T-helper 2 cell treated with Interferon-gamma antibody and Interleukin-4, amounts not matched to agents 5 μg/mL and 100 μg/mL, for 36 hours (primary cell): ENCODE results near the gene ATCAY.

ENCODE experiments used
- DNase-seq: peaks from one replicate; pipeline ENCODE4 v3.0.0; 2021; ENCODE audit warnings: low spot score
- H3K27ac Mint-ChIP-seq: one replicate; pipeline ENCODE4 v1.8.0; 2021; ENCODE audit warnings: mild to moderate bottlenecking, mixed read lengths
- H3K27me3 Mint-ChIP-seq: one replicate; pipeline ENCODE4 v1.8.0; 2021; ENCODE audit warnings: low read depth, mixed read lengths
- H3K36me3 Mint-ChIP-seq: one replicate; pipeline ENCODE4 v1.8.0; 2021; ENCODE audit warnings: low read depth, mixed read lengths
- H3K4me1 Mint-ChIP-seq: one replicate; pipeline ENCODE4 v1.8.0; 2021; ENCODE audit warnings: low read depth, mixed read lengths
- H3K4me3 Mint-ChIP-seq: one replicate; pipeline ENCODE4 v1.8.0; 2022; ENCODE audit warnings: mild to moderate bottlenecking, moderate library complexity, mixed read lengths
- H3K9me3 Mint-ChIP-seq: one replicate; pipeline ENCODE4 v1.8.0; 2021; ENCODE audit warnings: mixed read lengths

Gene ATCAY

DNA sequence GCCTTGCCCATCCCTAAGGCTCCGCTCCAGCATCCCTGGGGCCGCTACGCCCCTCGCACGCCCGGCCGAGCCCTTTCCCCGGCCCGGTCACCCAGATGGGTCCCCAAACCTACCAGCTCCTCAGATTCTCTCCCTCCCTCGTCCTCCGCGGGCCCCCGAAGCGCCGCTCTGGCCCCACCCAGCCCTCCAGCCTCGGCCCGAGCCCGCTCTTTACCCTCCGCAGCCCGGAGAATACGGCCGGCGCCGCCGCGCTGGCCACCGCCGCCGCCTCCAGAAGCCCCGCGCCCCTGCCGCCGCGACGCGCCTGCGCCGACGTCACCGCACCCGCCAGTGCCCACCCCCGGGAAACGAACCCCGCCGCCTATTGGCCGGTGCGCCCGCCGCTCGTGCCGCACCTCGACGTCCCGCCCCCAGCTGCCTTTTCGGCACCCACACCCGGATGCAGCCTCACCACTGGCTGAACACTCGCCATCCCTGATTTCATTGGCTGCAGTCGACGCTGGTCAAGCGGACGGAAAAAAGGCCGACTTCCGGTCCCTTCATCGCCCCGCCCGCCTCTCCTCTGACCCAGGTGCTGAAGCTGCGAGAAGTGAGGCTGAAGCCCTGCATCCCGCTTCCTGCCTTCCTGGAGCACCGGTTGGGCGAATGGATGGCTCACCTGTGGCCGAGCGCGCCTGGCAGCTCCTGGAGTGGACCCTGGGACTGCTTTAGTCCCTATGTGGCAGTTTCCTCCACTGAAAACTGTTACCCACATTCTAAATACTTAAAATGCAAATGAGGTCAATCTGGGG lies 90.5 kb downstream of the ATCAY start, which contains the start of gene DAPK3:
DAPK3 (minus strand) TSS at position 292 of the 791 bp plus-strand sequence. CDS start 1,364 bp downstream, outside the sequence.
- H3K27me3 Mint-ChIP-seq, result no peaks in the 10 kb centered on the region
- H3K9me3 Mint-ChIP-seq, result no peaks in the 10 kb centered on the region
- peak within 1 kb of the TSS; percentile 93 for H3K4me3 Mint-ChIP-seq
- H3K27ac Mint-ChIP-seq, result peak within 1 kb of the TSS; percentile 74
- DNase-seq, result peak; percentile 96
- H3K4me1 Mint-ChIP-seq, result peaks cover 8% of the 10 kb centered on the region
- peaks cover 22% of the 10 kb centered on the region for H3K36me3 Mint-ChIP-seq

DNA sequence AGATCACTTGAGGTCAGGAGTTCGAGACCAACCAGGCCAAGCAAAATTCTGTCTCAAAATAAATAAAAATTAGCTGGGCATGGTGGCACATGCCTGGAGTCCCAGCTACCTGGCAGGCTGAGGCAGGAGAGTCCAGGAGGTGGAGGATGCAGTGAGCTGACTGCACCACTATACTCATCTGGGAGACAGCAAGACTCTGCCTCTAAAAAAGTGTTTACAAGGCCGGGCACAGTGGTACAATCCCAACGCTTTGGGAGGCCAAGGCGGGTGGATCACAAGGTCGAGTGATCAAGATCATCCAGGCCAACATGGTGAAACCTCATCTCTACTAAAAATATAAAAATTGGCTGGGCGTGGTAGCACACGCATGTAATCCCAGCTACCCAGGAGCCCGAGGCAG lies 94.7 kb downstream of the ATCAY start:
- Mint-ChIP-seq H3K4me1 (peaks cover 6% of the 10 kb centered on the region), H3K9me3 (no peaks in the 10 kb centered on the region), H3K4me3 (no peak overlapping the region), H3K27ac (no peak overlapping the region), H3K27me3 (no peaks in the 10 kb centered on the region), H3K36me3 (peaks cover 43% of the 10 kb centered on the region)
- no peak for DNase-seq

DNA sequence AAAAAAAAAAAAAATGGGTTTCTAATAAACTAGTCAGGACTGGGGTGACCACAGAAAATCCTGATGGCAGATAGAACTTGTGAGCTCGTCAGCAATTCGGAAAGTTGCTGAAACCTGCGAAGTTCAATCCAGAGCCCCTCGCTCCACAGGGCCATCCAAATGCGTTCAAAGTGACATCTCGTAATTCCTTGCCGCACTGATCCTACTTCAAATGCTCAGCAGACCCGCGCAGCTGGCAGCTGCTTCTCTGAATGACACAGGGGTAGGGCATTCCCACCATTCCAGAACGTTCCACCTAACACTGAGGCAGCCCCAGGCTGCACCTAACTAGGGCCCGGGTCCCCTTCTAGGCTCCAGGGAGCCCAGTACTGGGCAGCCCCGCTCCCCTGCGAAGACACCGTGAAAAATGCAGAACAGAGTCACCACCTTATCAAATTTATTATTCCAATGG lies 95.2 kb downstream of the ATCAY start:
- Mint-ChIP-seq H3K4me3 (no peak overlapping the region), H3K36me3 (peaks cover 43% of the 10 kb centered on the region), H3K9me3 (no peaks in the 10 kb centered on the region), H3K27me3 (no peaks in the 10 kb centered on the region), H3K27ac (no peak overlapping the region), H3K4me1 (peaks cover 2% of the 10 kb centered on the region)
- no peak for DNase-seq

DNA sequence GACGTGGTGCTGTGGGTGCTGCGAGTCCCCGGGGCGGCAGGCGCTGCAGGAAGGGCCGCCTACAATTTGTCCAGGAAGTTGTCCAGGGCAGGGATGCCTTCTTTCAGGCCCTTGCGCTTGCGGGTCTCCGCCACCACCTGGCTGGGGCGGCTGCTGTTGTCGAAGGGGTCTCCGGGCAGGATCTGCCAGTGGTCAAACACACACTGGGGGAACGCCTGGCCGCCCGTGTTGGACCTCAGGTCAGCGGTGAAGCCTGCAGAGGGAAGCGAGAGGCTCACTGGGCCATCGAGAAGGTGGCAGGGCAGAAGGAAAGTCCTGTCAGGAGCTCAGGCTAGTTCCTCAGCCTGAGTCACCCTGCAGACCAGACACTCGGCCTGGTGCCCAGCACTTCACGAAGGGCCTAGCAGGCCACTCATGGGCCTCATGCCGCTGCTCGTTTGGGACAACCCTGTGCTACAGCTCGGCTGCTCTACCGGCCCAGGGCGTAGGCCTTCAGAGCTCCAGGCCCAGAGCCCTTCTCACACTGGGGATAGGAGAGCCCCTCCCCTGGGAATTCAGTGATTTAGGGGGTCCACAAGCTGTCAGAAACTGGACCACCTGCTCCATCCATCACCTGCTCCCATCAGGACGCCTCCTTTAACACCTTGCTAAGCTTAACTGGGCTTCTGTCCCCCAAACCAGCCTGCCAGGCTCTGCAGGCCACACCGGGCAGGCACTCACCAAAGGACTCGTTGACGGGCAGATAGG lies 96.2 kb downstream of the ATCAY start:
- Mint-ChIP-seq H3K36me3 (peaks cover 49% of the 10 kb centered on the region), H3K4me3 (no peak overlapping the region), H3K27ac (no peak overlapping the region), H3K9me3 (no peaks in the 10 kb centered on the region), H3K4me1 (peaks cover 2% of the 10 kb centered on the region), H3K27me3 (no peaks in the 10 kb centered on the region)
- DNase-seq, result no peak
